Keratinocyte (primary cell): ENCODE measurements around the gene ADRM1. TPM values are rescaled to one million over a fixed set of nuclear protein-coding genes. Genes with fewer than 3 reads are reported as not detected.
A peak's percentile ranks its signal among the peaks of the same experiment; 100 is the strongest.

ENCODE experiments used
- DNase-seq: peaks from one replicate; pipeline ENCODE4 v3.0.0-alpha.2; 2011; ENCODE audit warnings: low read depth, missing footprints, low spot score
- FAIRE-seq: peaks from 2 replicates; lab custom pipeline; 2011; peaks lifted over from hg19 to GRCh38; lab: Jason Lieb, UNC
- H2AFZ ChIP-seq: 2 replicates; pipeline ENCODE4 v1.6.0; 2012; ENCODE audit warnings: low read length, control low read depth, inconsistent platforms; ENCODE audit not compliant: control insufficient read depth
- H3K27ac ChIP-seq: 2 replicates; pipeline ENCODE4 v1.5.1; 2011; ENCODE audit warnings: low read length; ENCODE audit not compliant: control insufficient read depth, insufficient read depth
- H3K27me3 ChIP-seq: 3 replicates; pipeline ENCODE4 v1.6.0; 2011; ENCODE audit warnings: low read length; ENCODE audit not compliant: control insufficient read depth, insufficient read depth; ENCODE audit errors: extremely low read depth
- H3K36me3 ChIP-seq, 2 experiments: 2 replicates in 1 of 2; 3 replicates in 1 of 2; pipeline ENCODE4 v1.5.1; 2011; ENCODE audit warnings: low read length in 2 of 2, mild to moderate bottlenecking in 1 of 2; ENCODE audit not compliant: control insufficient read depth in 2 of 2, insufficient read depth in 2 of 2; ENCODE audit errors: extremely low read depth in 1 of 2
- H3K4me1 ChIP-seq: 3 replicates; pipeline ENCODE4 v1.5.1; 2011; ENCODE audit warnings: low read length; ENCODE audit not compliant: control insufficient read depth, insufficient read depth; ENCODE audit errors: extremely low read depth
- H3K4me2 ChIP-seq: 3 replicates; pipeline ENCODE4 v1.6.0; 2011; ENCODE audit warnings: low read depth, low read length; ENCODE audit not compliant: control insufficient read depth, insufficient read depth; ENCODE audit errors: extremely low read depth
- H3K4me3 ChIP-seq, 3 experiments: fragments of 200-600 bp in 1 of 3; sonication (generic) in 1 of 3; 2 replicates in 2 of 3; 3 replicates in 1 of 3; pipeline ENCODE4 v1.5.1; 2011 to 2016; ENCODE audit warnings: low read length in 3 of 3, mild to moderate bottlenecking in 3 of 3, control low read depth in 2 of 3, inconsistent platforms in 1 of 3, low read depth in 1 of 3, mixed read lengths in 1 of 3, mixed run types in 1 of 3, moderate library complexity in 1 of 3; ENCODE audit not compliant: control insufficient read depth in 2 of 3, insufficient read depth in 2 of 3; ENCODE audit errors: extremely low read depth in 1 of 3
- H3K79me2 ChIP-seq: 2 replicates; pipeline ENCODE4 v1.6.0; 2012; ENCODE audit warnings: low read length; ENCODE audit not compliant: control insufficient read depth, insufficient read depth
- H3K9ac ChIP-seq: 3 replicates; pipeline ENCODE4 v1.6.0; 2011; ENCODE audit warnings: low read length; ENCODE audit not compliant: control insufficient read depth, insufficient read depth; ENCODE audit errors: extremely low read depth
- H3K9me1 ChIP-seq: 3 replicates; pipeline ENCODE4 v1.6.0; 2011; ENCODE audit warnings: low read length; ENCODE audit not compliant: control insufficient read depth, insufficient read depth; ENCODE audit errors: extremely low read depth
- H3K9me3 ChIP-seq: 2 replicates; pipeline ENCODE4 v1.5.1; 2012; ENCODE audit warnings: low read depth, low read length; ENCODE audit not compliant: control insufficient read depth
- H4K20me1 ChIP-seq: 3 replicates; pipeline ENCODE4 v1.6.0; 2011; ENCODE audit warnings: low read length; ENCODE audit not compliant: control insufficient read depth, insufficient read depth; ENCODE audit errors: extremely low read depth
- EZH2 ChIP-seq: IDR thresholded peaks from one replicate; pipeline ENCODE4 v1.6.1; 2012; ENCODE audit warnings: inconsistent platforms, mild to moderate bottlenecking, low read length, moderate library complexity
- dilution Hi-C: fragments of 300-500 bp; cut with MboI; formaldehyde crosslinking; loops from one replicate; pipeline ENCODE4 v1.7.0; 2020; ENCODE audit warnings: low sequenced_read_pairs; ENCODE audit not compliant: extremely low pct_ligation_motif_present
- polyA plus RNA-seq, 5 experiments: library from polyadenylated mRNA; depleted of rRNA in 3 of 5; stranded (reverse) in 3 of 5; stranded (forward) in 1 of 5; unstranded in 1 of 5; fragments of >200 nt; gene quantifications; 1 replicate in 1 of 5; 2 replicates in 3 of 5; 3 replicates in 1 of 5; pipeline versions ENCODE4 v1.2.1 to v1.2.3, GENCODE V29; 2011 to 2012; ENCODE audit warnings: missing spikeins in 2 of 5, low read depth in 1 of 5, low replicate concordance in 1 of 5
- TF ChIP-seq, protein P1 (sequence below), 3 experiments: IDR thresholded peaks in 1 of 3; conservative IDR thresholded peaks in 1 of 3; optimal IDR thresholded peaks in 1 of 3; 2 replicates in 2 of 3; 3 replicates in 1 of 3; pipeline versions ENCODE3 to v1.5.1; 2011; ENCODE audit warnings: low read length in 3 of 3, mild to moderate bottlenecking in 3 of 3, moderate library complexity in 2 of 3, control low read depth in 1 of 3, inconsistent platforms in 1 of 3; ENCODE audit not compliant: insufficient read depth in 2 of 3; ENCODE audit errors: extremely low read depth in 1 of 3

Gene ADRM1
- polyA plus RNA-seq, 1 donor (not counting 4 experiments of a cell fraction or from before 2014, with no cell fraction given): 91.4 TPM

DNA sequence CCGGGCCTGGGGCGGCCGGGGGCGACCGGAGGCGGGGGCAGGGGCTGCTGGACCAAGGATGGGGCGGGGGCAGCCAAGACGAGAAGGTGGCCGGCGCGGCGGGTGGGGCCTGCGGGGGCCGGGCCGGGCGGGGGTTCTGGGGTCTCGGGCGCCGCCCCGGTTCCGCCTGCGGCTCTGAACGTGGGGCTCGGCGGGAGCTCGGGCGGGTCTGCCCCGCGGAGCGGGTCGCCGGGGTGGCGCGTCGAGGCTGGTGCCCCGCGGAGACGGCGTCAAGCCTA lies 204 bp downstream of the ADRM1 start:
- Histone ChIP-seq H3K27me3 (no peaks in the 10 kb centered on the region), H3K9ac (peak overlapping the region; percentile 84), H2AFZ (no peak overlapping the region), H3K36me3 (peaks cover 23 to 39% of the 10 kb centered on the region in 2 experiments), H3K9me1 (no peaks in the 10 kb centered on the region), H3K4me3 (peak overlapping the region; percentile 59 to 84 (median 77)), H3K4me2 (no peak overlapping the region), H3K4me1 (peaks cover 35% of the 10 kb centered on the region), H3K9me3 (no peaks in the 10 kb centered on the region), H3K79me2 (peaks cover 47% of the 10 kb centered on the region), H3K27ac (peak overlapping the region; percentile 53), H4K20me1 (peaks cover 44% of the 10 kb centered on the region)
- no peak for DNase-seq
- no peak for FAIRE-seq
- TF ChIP-seq, protein P1, sequence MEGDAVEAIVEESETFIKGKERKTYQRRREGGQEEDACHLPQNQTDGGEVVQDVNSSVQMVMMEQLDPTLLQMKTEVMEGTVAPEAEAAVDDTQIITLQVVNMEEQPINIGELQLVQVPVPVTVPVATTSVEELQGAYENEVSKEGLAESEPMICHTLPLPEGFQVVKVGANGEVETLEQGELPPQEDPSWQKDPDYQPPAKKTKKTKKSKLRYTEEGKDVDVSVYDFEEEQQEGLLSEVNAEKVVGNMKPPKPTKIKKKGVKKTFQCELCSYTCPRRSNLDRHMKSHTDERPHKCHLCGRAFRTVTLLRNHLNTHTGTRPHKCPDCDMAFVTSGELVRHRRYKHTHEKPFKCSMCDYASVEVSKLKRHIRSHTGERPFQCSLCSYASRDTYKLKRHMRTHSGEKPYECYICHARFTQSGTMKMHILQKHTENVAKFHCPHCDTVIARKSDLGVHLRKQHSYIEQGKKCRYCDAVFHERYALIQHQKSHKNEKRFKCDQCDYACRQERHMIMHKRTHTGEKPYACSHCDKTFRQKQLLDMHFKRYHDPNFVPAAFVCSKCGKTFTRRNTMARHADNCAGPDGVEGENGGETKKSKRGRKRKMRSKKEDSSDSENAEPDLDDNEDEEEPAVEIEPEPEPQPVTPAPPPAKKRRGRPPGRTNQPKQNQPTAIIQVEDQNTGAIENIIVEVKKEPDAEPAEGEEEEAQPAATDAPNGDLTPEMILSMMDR (optimal IDR thresholded peaks at IDR 0.05 in 1 of 3, IDR thresholded peaks at IDR 0.05 in 1 of 3, conservative IDR thresholded peaks at IDR 0.05 in 1 of 3; ENCODE audit: extremely low read depth in 1 of 3, insufficient read depth in 2 of 3, low read length in 3 of 3): no peak
- no peak for TF ChIP-seq EZH2
- dilution Hi-C loops: no loop called here

GRCh38 chr20:62303340-62304226 lies 786 bp downstream of the ADRM1 start:
- FAIRE-seq (no peak), DNase-seq (no peak)
- Histone ChIP-seq H3K9me1 (no peaks in the 10 kb centered on the region), H3K27me3 (no peaks in the 10 kb centered on the region), H2AFZ (no peak overlapping the region), H3K79me2 (peaks cover 49% of the 10 kb centered on the region), H3K4me3 (peak overlapping the region; percentile 59 to 84 (median 77)), H3K4me1 (peaks cover 35% of the 10 kb centered on the region), H3K9me3 (no peaks in the 10 kb centered on the region), H4K20me1 (peaks cover 50% of the 10 kb centered on the region), H3K27ac (peak overlapping the region; percentile 60), H3K36me3 (peaks cover 26 to 41% of the 10 kb centered on the region in 2 experiments), H3K9ac (peak overlapping the region; percentile 84), H3K4me2 (peak overlapping the region; percentile 92)
- TF ChIP-seq EZH2: no peak
- TF ChIP-seq, protein P1 (optimal IDR thresholded peaks at IDR 0.05 in 1 of 3, IDR thresholded peaks at IDR 0.05 in 1 of 3, conservative IDR thresholded peaks at IDR 0.05 in 1 of 3; ENCODE audit: extremely low read depth in 1 of 3, insufficient read depth in 2 of 3, low read length in 3 of 3): no peak
- dilution Hi-C loops: no loop called here
